Hippocampal formation (tissue), 2 donors: ENCODE measurements around the gene SLC27A3.

Experiments used
- DNase-seq, 2 donors: peaks; one replicate each; lab custom pipeline; 2025; lab: John Stamatoyannopoulos, UW

The SLC27A3 gene

DNA sequence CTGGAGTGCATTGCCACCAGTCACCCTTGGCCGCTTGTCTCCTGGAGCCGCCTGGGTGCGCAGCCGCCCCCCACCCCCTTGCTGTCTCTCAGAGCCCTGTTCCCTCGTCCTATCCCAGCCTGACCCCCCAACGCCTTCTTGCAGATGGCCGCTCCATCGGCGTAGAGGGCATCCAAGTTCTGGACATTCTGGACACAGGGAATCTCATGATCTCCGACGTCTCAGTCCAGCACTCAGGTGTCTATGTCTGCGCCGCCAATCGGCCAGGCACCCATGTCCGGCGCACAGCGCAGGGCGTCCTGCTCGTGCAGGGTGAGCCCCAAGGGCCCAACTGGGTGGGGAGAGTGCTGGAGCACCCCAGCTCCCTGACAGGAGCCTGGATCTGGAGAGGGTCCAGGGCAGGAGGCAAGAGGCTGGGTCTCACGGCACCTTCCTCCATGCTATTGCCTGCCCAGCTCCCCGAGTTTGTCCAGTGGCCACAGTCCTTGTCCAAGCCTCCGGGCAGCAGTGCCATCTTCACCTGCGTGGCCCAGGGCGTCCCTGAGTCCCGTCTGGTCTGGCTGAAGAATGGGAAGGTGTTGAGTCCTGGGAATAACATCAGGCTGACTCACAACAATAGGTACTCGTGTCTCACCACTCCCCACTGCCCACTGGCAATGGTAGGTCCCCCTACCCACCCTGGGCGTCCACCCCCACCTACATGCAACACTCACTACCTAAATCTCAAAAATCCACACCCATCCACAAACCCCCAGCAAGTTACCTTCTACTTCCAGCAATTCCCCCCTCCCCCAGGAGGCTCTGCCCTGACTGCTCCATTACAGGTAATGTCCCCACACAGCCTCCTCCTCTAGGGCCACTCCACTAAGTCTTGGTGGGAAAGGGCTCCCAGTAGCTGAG, 24.6 kb downstream of the SLC27A3 start:
- no peak for DNase-seq

DNA sequence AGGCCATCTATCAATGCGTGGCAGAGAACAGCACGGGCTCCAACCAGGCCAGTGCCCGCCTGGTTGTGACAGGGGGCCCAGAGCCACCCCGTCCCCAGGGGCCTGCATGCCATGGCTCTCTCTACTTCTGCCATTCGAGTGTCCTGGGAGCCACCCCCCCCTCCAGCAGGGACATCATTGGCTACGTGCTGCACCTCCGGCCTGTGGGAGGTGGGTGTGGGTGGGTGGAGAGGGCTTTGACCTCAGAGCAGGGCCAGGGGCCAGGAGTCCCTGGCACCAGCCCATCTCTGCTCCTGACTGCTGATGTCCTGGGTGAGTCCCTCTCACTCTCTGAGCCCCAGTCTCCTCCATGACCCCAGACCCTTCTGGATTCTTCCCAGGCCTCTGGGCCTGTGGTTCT, 25.3 kb downstream of the SLC27A3 start:
- no peak for DNase-seq

DNA sequence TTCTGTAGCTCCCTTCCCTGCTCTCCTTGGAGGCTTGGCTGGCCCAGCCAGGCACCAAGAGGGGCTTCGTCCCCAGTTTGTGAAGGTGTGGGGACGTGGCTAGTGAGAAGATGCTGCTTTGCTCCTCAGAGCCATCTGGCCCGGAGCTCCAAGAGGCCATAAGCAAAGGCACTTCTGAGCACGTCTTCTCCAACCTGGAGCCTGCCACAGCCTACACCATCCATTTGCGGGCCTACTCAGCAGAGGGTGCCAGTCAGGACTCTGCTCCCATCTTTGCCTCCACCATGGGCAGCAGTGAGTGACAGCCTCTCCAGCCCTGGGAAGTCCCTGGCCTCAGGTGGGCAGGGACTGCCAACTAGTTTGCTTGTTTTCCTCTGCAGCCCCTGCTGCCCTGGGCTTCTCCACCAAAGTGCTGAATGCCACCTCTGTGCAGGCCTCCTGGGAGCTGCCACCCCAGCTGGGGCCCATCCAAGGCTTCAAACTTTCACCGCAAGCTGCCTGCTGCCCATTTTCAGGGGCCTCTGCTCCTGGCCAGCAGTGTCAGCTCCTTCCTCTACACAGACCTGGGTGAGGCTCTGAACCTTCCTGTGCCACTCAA, 25.9 kb downstream of the SLC27A3 start:
- DNase-seq, result no peak

DNA sequence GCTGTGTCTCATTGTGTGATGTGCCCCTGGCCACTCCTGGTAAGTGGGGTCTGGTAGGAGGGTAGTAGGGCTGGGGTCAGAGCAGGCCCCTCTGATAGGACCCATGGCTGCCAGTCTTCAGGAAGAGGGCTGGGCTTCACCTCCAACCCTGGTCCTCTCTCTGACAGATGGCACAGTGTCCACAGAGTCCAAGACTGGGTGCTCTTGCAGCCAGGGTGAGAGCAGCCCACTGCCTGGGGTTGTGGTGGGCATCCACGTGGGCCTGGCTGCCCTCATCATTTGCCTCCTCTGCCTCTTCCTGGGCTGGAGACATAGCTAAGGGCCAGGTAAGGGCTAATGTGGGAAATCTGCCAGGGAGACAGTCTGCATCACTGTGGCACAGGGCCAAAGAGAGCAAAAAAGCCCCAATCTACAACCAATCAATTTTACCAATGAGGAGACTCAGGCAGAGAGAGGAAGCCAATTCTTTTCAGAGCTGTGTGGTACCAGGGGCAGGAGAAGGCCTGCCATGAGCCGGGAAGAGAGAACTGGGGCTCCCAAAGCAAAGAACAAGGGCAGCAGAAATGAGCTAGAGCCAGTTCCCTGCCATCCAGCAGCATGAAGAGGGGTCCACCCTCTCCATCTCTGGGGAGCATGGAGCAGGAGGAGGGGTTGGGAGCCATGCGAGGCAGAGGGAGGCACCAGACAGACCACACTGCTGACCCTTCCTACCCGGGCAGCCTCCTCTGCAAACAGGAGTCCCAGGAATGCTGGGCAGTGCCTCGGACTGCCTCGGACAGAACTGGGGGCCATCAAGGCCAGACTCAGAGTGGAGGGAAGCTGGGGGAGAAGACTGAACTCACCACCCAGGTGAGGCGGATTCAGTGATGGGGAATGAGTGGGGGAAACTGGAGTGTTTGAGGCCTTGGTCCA, 26.8 kb downstream of the SLC27A3 start:
- DNase-seq, result no peak

DNA sequence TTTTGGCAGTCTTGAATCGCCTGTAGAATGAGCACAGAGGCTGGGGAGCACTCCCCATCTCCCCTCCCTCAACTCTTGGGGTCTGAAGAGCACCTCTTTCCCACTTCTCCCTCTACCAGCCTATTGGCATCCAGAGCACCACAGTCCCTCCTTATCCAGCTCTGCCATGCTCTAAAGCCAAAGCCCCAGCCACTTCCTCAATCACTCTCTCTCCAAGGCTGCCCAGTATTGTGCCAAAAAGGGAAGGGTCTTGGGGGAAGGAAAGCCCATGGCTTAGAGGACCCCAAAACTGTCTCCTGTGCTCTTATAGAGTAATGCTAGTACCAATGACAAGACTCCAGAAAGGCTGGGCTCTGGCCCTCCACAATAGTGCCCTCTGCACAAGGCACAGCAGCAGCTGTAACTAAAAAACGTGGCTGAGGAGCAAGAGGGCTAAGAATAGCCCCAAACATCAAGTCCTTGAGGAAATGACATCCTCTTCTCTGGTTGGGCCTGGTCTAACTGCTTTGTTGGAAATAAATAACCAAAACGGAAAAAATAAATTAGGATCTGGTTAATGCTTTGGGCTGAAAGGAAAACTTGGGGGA, 28.4 kb downstream of the SLC27A3 start:
- no peak for DNase-seq

DNA sequence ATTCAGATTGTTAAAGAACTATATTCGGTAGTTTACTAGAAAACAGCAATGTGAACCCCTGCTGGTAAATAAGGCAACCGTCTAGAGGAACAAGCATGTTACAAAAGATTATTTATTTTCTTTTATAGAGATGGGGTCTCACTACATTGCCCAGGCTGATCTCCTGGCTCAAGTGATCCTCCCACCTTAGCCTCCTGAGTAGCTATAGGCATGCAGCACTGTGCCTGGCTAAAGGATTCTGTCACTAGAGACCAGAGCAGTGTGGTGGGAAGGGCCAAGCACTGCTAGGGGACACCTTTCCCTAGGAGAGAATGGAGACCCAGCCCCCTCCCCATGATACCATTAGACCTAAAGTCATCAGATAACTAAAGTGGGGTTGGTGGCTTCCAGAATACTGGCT, 28.9 kb downstream of the SLC27A3 start:
- no peak for DNase-seq

DNA sequence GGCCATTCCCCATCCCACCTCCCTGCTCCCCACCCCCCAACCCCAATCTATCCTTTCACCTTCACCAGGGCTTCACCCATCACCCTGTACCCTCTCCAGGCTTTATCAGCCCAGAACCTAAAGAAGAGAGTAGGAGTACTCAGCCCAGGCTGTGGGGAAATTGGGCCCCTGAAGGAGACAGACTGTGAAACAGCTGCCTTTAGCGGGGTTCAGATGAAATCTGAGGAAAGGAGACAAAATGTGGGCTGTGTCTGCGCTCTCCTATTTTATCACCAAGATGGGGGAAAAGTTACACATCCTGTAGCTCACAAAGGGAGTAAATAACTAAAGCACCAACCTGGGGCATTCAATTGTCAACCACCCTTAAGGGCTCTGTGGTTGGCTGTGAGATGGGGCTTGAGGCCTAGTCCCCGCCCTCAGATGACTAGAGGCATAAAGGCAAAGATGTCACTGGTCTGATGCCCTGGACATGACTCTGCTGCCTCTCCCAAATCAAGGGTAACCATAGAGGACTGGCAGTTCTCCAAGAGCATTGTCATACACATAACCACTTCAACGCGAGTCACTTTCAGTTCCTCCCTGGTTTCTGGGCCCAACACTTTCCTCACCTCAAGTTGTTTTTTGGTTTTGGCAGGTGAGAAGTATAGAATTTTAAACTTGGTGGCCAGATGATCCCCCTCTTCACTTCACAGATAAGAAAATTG, 30.0 kb downstream of the SLC27A3 start:
- no peak for DNase-seq

DNA sequence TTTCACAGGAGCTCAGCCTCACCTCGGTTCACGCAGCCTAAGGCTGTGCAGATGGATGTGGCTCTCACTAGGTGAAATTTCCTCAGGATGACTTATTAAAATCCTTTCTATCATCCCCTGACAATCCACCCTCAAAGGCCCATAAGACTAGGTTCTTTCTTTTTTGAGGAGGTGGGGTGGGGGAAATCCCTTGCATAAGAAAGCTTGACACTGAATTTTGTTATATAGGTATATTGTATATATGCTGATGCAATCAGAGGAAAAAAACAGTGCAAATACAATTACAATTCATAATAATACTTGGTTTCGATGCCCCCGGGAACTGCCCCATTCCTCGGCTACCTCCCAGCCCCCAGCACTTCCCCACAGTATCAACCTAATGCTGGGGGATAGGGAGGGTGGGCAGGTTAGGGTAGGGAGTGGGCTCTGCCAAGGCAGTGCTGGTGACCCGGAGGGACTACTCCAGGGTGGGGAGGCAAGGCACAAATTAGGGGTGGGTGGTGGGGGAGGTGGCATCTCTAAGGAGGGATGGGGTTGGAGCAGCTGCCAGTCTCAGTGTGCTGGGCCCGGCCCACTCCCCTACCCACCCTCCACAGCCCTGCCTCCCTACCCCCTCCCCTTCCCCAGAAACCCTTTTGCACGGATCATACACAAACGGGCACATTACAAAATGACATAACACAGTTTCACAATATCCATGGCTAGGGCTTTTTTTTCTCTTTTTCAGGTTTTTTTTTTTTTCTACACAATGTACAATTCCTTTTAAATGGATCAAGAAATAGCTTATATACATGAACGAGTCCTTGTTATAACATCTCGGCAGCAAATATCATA, 30.9 kb downstream of the SLC27A3 start:
- no peak for DNase-seq

DNA sequence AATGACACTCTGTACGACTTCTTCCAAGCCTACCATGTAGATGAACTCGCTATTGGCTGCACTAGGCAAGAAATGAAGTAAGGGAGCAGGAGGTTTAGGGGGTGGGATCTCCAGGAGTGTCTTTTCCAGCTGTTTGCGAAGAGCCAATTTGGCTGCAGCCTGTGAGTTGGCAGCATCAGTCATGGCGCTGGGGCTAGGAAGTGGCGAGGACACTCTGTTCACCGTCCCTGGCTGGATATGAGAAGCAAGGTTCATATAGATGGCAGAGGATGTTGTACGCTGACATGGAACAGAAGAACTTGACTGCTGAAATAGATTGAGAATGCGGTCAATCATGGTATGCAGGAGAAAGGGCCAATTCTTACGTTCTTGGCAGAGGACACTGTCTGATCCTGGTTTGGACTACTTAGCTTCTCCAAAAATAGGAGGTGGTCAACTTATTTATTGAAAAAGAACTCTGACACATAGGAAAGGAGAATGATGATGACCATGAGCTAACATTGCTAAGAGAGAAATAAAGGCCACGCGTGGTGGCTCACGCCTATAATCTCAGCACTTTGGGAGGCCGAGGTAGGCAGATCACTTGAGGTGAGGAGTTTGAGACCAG, 41.2 kb downstream of the SLC27A3 start:
- DNase-seq, result no peak

DNA sequence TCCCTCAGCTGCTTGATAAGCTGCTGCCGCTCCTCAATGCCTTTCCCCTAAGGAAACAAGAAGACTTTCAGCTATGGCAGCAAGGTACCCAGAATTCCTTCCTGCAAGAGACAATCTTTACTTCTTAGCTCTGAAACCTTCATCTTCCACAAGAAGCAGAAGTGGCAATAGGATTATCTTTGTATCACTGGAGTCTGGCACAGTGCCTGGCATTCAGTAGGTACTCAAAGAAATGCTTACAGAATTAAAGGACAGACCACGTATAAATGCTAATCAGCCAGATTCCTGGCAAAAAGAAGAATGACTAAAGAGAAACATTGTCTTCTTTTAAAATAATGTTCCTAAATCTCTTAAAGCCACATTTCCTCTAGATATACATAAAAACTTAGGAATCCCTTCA, 43.7 kb downstream of the SLC27A3 start:
- DNase-seq, result no peak

DNA sequence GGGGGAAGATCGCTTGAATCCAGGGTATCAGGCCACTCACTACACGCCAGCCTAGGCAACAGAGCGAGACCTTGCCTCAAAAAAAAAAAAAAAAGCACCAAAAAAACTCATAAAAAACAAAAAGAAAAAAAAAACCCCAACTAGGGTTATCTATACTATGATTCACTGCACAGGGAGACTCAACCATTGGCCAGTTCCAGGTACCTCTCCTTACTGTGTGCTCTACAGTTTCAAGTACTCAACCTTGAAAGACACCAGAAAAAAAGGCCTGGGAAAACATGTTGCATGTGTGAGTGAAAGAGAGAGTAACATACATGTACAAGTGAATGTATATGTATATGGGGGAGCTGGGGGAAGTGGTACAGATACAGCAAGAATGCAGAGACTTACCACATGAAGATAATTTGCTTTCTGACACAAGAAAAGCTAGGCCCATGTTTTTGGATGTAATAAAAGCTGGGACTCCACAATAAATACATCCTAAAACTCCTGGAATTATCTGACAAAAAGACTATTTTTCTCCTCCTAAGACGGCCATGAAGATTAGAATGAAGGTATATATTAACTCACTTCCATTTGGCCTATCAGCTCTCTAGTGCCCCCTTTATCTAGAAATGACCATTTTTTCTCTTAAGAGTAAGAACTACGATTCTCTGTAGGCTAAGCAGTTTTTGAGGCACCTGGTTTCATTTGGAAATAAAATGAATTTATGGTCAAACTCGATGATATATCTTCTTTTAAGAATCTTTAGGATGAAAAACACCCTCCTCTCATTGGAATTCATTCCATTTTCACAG, 52.2 kb downstream of the SLC27A3 start:
- no peak for DNase-seq
